Activated CD4-positive, alpha-beta T cell treated with anti-CD3 and anti-CD28 coated beads for 4 hours (primary cell): Measurements from ENCODE around the gene PKLR.
"Not testable (repeated sequence)": the region's sequence is repeated elsewhere in the genome, so short reads cannot be mapped to it uniquely, and the experiment has no call there.

Source experiments
- DNase-seq, 2 donors: peaks; one replicate each; pipeline ENCODE4 v3.0.0-alpha.2; 2020

The PKLR gene

DNA sequence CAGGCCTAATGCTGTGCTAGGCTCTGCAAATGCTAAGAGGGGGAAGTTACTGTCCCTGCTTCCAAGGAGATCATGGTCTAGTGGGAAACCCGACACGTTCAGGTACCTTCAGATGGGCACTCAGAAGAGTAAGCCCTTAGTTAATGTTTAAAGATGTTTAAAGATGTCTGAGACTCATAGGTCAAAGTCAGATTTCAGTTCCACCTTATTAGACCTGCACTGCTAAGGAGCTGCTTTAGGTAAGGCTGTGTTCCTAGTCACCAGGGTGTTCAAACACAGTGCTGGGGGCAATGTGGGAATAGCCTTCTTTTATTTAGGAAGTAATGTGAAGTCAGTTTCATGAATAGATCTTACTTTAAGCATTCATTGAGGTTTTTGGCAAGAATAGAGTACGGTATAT, 15.7 kb upstream of the PKLR start:
- DNase-seq, result no peak

DNA sequence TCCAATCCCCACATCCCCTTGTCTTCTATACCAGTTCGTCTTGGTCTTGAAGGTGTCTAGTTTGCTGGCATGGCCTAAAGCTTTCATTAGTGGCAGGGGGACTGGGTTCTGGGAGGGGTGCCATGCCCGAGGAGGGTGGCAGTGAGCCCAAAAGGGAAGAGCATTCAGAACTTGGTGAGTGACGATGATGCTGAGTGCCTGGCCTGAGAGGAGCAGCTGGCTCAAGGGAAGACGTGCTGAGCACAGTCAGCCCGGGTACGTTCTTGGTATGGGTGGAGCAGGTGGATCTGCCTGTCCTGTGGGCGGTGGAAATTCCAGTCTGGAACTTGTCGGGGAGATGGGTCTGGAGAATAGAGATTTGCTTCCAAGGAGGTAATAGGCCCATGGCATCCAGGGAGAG, 12.0 kb upstream of the PKLR start:
- no peak for DNase-seq

DNA sequence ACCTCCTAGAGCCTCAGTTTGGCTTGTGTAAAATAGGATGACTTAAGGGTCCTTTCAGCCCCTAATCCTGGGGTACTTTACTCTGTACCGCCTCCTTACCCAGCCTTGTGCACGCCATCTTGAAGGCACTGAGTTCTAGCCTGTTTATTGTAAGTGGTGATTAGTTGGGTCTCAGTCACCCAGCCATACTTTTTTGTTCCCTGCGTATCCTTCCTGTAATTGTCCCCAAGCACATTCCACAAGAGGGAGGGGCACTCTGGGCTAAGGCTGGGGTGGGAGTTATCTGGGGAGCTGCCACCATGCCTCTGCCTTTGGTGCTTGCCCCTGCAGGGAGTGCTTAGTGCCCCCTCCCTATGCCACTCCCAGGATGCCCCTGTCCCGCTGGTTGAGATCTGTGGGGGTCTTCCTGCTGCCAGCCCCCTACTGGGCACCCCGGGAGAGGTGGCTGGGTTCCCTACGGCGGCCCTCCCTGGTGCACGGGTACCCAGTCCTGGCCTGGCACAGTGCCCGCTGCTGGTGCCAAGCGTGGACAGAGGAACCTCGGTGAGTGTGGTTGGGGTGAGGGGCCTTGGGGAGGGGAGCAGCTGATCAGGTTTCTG, 8.3 kb upstream of the PKLR start:
- no peak for DNase-seq

DNA sequence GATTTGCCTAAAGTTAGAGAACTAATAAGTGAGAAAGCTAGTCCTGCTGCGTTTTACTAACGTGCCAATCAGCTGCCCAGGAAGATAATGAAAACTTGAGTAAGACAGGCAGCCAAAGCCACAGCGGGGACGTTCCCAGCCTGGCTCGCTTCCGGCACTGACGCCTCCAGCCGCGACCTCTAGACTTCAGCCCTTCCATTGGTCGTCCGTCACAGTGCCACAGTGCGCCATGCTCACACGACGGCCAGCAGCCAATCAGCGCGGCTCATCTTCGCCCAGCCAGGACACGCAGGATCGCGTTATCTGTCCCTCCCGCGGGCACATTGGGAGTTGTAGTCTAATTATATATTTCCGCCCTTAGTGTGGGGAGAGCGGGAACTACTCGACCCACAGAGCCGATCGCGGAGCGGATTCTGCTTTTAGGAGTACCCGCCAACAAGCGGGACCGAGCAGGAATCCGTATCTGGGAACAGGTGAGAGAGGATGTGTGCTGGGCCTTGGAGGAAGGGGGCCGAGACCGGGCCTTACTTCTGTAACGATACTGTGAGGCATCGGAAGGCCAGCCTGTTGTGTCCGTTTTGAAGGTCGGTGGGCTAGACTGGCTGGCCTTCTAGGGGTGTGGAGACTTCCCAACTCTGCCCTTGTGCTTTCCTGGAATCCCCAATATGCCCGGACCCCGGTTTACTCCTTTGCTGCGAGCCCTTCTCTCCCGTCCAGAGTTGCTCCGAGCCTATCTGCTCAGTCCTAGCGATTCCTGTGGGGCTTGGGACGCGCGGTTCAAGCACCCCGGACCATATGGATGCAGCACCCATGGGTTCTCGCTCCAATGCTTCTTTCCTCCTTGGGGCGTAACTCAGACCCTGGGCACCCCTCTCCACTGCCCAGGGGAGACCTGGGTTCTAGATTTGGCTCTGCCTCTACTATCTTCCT, 7.5 kb upstream of the PKLR start, which contains the start of gene FDPS:
FDPS (plus strand) TSS at position 374 of the 930 bp plus-strand sequence. CDS start 924 bp downstream, outside the sequence.
- peak; percentile 95 to 97 for DNase-seq

DNA sequence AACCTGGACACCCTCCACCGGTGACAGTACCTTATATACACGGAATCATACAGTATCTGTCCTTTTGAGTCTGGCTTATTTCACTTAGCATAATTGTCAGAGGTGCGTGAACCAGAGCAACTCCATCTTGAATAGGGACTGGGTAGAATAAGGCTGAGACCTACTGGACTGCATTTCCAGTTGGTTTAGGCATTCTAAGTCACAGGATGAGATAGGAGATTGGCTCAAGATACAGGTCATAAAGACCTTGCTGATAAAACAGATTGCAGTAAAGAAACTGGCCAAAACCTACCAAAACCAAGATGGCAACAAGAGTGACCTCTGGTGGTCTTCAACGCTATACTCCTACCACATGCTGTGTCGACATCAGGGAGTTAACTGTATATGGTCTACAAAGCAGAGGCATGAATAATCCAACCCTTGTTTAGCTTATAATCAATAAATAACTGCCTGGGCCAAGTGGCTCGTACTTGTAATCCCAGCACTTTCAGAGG, 6.1 kb upstream of the PKLR start:
- DNase-seq, result no peak

DNA sequence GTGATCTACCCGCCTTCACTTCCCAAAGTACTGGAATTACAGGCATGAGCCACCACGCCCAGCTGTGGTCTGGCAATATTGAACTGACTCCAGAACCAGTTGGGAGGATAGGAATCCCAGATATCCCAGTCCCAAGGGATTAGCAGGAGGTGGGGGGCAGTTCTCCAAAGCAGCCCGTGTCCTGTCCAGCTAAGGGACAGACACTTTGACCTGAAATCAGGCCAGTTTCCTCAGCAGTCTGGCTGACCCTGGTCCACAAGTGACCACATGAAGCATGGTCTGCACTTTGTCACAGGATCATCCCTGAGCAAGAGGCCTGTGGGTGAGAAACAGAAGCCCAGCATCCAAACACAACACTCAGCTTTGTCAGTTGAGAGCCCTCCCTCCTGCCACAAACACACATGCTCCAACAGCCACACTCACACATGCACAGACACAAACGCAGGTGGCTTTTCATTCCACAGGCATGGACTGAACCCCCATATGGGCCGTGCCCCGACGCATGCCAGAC, 4.7 kb upstream of the PKLR start:
- DNase-seq, result no peak

DNA sequence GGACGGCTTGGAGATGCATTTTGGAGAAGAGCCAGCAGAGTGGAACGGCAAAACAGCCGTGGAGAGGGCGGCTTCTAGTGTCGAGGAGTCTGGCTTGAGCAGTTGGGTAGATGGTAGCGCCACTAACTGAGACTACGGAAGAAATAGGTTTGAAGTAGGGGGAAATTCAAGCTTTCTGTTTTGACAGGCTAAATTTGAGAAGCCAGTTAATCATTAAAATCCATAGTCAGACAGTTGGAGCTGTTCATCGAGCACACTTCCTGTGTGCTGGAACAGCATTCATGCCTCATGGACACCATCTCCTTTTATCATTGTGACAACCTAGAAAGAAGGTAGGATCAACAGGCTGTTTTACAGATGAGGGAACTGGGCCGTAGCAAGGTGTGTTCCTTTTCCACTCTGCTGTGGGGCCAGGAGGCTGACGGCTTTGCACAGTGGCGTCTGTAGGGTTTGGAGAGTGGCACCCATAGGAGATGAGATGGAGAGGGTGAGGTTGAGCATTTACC, 3.4 kb upstream of the PKLR start:
- DNase-seq, result no peak

DNA sequence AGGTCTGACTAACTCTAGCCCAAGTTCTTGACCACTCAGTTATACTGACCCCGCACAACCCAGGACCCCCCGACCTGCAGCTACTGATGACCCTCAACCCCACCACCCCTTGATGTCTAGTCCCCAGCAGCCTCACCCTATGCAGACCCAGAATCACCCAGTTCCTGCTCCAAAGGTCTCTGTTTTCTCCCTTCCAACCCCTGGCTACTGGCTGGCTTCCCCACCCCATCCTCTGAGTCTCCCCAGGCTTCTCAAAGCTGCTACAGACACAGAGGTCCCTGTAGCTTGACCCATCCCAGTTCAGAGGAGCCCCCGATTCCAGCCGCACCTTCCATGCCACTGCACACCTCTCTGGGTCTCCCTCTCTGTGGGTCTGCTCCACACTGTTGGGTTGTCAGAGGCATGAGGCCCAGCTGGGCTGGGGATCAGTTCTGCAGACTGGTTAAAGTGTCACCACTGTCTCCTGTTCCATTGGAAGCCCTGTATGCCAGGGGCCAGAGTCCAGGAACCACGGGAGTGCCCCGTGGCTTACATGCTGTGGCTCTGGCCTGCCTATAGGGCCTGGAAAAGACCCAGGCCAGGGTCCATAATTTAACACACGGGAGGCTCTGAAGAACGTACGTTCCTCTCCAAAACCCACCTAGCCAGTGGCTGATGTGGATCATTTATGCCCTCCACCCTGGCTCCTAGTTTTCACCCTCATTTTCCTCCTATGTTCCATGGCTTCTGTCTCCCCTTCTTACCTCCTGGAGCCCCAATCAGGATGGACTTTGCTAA, 497 bp downstream of the PKLR start:
- no peak for DNase-seq

DNA sequence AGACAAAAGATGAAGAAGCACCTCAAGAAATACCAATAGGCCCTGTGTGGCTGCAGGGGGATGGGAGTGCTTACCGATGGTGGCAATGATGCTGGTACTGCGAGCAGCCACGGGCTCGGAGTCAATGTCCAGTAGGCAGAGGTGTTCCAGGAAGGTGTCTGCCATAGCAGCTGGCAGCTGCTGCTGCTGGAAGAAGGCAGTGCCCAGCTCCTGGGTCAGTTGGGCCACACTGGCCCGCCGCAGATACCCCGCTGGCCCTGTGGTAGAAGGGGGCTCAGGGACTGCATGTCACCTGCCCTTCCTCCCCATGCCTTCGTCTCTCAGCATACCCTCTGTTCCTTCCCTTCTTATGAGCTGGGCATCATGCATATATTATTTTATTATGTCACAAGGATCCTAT, 1.2 kb downstream of the PKLR start:
- no peak for DNase-seq

DNA sequence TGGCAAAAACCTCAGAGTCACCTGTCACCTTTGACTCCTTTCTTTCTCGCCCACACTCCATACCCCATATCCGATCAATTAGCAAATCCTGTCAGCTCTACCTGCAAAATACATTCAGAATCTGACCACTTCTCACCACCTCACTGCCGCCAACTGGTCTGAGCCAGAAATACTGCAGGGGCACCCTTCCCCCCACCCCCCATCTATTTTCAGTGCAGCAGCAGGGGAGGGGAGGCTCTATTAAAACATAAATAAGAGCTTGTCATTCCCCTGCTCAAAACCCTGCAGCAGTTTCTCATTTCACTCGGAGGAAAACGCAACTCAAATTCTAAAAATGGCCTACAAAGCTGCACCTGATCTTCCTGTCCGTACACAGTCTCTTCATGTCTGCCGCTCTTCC, 3.9 kb downstream of the PKLR start:
- DNase-seq, result no peak

DNA sequence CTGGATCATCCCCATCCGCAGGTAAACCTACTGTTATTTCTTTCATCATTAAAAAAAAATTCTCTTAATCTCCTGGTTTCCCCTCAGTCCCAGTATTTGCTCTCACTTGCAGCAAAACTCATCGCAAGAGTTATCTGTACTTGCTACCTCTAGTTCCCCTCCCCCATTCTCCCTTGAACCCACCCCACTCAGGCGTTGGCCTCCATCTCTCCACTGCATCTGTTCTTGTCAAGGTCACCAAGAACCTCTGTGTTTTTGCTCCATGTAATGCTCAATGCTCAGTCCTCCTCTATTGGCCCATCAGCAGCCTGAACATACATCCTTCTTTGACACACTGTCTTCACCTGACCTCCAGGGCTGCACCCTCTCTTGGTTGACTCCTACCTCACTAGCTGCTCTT, 4.6 kb downstream of the PKLR start:
- DNase-seq, result no peak

DNA sequence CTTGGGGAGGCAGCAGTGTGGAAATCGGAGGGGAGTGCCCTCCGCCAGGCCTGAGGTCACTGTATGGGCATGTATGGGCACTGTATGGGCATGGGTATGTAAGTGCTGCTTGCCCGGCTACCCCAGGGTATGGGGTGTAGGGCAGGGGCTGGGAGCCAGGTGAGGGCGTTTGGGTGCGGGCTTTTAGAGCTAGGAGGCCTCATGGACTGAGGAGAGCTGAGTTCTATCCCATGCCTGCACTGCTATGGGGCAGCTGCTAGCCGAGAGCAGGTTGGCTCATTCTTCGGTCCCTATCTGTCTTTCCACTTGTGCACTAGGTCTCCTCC, 5.3 kb downstream of the PKLR start:
- no peak for DNase-seq

DNA sequence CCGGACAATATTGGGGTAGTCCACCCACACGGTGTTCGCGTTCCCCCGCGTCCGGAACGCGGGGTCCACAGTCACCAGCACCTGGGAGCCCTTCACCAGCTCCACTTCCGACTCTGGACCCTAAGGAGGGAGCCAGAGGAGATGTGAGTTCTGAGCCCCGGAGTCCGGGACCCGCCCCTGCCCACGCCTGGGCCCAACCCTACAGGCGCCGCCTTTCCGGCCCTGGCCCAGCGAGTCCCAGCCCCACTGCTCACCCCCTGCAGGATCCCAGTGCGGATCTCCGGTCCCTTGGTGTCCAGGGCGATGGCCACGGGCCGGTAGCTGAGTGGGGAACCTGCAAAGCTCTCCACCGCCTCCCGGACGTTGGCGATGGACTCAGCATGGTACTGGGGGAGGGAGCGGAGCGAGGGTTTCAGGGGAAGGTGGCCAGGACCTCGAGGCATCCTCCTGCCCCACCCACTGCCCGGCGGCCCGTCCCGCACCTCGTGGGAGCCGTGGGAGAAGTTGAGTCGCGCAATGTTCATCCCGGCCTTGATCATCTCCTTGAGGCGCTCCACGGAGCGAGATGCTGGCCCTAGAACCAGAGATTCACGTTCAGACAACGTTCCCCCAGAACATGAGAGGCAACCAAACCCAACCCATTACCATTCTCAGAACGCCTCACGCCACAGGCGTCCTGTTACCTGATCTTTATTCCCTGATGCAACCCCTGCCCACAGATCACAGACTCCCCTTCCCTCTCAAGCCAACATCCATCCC, 5.9 kb downstream of the PKLR start:
- no peak for DNase-seq

DNA sequence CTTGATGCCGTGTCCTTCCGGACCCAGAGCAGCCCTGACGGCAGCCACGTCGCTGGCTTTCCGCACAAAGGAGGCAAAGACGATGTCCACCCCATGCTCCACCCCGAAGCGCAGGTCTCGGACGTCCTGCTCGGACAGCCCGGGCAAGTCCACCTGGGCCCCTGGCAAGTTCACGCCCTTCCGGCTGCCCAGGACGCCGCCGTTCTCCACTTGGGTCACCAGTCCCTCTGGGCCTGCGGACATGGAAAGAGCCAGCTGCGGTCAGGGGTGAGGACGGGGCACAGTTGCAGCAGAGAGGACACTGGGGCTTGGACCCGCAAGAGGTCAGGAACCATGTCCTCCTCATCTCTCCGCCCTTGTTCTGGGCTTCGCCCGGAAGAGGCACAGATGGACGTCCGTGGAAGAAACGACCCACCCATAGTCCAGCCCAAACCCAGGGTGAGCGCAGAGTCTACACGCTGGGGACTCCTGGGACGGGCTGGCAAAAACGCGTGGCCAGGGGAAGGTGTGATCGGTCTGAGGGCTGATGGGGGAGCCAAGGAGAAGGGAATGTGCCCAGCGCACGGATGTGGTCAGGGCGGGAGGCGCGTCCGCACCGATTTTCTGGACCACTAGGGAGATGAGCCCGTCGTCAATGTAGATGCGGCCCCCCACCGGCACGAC, 6.6 kb downstream of the PKLR start:
- no peak for DNase-seq

DNA sequence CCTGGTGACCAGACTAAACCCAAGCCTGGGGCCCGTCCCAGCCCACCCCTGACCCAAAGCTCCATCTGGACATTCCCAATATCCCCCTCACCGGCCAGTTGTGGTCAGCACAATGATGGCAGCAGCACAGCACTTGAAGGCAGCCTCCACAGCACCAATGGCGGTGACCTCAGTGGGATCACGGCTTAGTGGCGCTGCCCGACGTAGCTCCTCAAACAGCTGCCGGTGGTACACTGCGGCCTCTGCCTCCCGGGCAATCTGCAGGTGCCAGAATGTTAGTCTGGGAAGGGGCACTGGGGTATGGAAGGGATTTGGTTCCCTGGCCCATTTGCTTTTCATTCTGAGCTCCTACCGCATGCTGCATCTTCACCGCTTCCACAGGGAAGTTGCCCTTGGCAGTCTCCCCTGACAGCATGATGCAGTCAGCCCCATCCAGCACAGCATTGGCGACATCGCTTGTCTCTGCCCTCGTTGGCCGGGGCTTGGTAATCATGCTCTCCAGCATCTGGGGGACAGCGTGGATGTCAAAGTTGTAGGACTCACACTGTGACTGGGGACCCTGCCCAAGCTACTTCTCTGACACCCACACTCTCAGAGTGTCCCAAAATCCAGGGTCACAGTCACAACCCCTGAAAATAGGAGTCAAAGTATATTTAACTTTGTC, 8.0 kb downstream of the PKLR start:
- DNase-seq, result no peak

DNA sequence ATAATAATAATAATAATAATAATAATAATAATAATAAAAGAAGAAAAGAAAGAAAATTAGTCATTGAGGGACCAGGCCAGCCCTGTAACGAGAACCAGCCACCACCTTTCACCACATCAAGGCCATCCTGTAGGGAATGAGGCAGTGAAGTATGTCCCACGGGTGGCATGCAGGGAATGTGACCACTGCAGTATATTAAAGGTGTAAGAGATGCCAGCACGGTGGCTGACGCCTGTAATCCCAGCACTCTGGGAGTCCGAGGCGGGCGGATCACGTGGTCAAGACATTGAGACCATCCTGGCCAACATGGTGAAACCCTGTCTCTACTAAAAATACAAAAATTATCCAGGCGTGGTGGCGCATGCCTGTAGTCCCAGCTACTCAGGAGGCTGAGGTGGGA, 10.2 kb downstream of the PKLR start:
- not testable (repeated sequence) for DNase-seq

DNA sequence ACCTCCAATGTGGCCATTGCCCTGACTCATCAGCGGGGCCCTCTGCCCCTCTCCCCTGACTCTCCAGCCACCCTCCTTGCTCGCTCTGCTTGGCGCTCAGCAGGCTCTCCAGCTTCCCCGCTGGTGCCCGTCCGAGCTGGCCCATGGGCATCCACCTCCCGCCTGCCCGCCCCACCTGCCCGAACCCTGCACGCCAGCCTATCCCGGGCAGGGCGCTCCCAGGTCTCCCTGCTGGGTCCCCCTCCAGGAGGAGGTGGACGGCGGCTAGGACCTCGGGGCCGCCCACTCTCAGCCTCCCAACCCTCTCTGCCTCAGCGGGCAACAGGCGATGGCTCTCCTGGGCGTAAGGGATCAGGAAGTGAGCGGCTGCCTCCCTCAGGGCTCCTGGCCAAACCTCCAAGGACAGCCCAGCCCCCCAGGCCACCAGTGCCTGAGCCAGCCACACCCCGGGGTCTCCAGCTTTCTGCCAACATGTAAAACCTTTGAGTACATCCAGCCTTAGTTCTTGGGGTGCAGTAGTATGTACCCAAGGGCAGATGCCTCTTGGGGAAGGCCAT, 13.2 kb downstream of the PKLR start:
- no peak for DNase-seq

DNA sequence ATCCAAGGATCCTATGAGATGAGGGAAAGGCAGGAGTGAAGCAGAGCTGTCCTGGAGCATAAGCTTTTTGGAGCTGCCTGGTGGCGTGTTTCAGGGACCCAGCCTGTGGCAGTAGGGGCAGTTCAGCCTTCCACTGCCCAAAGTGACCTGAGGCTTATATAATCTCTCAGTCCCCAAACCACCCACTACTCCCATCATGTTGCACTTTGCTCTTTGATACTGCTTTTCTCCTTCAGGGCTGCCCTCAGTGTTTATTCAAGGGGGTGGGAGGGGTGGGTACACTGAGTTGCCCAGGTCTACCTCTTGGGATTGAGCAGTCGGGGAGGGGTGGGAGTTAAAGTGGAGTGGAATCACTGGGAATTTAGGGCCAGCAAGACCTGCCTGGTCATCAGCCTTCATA, 14.7 kb downstream of the PKLR start:
- DNase-seq, result no peak

DNA sequence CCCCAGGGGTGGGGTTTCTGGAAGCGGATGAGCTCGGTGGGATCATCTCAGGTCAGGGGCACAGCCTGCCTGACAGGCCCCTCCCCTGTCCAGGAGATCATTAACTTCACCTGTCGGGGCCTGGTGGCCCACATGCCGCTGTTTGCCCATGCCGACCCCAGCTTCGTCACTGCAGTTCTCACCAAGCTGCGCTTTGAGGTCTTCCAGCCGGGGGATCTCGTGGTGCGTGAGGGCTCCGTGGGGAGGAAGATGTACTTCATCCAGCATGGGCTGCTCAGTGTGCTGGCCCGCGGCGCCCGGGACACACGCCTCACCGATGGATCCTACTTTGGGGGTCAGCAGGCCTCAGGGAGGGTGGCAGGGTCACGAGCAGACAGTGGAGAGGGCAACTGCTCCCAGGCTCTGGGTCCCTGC, 15.6 kb downstream of the PKLR start:
- no peak for DNase-seq

DNA sequence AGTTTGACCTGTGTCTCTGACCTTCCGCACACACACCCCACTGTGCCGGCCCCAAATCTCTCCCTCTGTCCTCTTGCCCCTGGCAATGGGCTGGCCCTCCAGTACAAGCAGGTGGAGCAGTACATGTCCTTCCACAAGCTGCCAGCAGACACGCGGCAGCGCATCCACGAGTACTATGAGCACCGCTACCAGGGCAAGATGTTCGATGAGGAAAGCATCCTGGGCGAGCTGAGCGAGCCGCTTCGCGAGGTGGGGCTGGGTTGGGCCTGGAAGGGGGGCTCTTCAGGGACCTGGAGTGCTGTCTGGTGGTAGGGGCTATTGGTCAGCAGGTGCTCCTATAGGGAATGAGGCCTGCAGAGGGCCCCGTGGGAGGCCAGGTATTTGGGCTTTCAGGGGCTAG, 16.2 kb downstream of the PKLR start:
- no peak for DNase-seq

DNA sequence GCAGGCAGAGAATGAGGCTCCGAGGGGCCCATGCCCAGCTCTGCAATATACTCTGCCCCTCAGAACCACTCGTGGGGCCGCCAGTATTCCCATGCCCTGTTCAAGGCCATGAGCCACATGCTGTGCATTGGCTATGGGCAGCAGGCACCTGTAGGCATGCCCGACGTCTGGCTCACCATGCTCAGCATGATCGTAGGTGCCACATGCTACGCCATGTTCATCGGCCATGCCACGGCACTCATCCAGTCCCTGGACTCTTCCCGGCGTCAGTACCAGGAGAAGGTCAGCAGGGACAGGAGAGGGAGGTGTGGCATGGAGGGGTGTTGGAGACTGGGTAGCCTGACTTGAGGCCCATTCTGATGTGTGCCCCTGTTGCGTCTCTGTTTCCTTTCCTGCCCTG, 16.8 kb downstream of the PKLR start:
- no peak for DNase-seq
